Superior temporal gyrus (tissue), 1 donor: ENCODE measurements around the gene DOK7.

Experiments
- DNase-seq: peaks from one replicate; pipeline ENCODE4 v3.0.0-alpha.2; 2016; ENCODE audit errors: extremely low spot score

The DOK7 gene

GRCh38 chr4:3427706-3428446, 35.2 kb upstream of the DOK7 start:
- DNase-seq: no peak

GRCh38 chr4:3429651-3430050, 33.5 kb upstream of the DOK7 start:
- no peak for DNase-seq

- no peak for DNase-seq
Observed at GRCh38 chr4:3430524-3430923, 32.6 kb upstream of the DOK7 start.

GRCh38 chr4:3431446-3431993, 31.6 kb upstream of the DOK7 start:
- DNase-seq: no peak

GRCh38 chr4:3432381-3432790, 30.7 kb upstream of the DOK7 start:
- no peak for DNase-seq

GRCh38 chr4:3433138-3433869, 29.8 kb upstream of the DOK7 start:
- DNase-seq: no peak

- no peak for DNase-seq
Observed at GRCh38 chr4:3434881-3435685, 28.0 kb upstream of the DOK7 start.

GRCh38 chr4:3435686-3435956, 27.5 kb upstream of the DOK7 start:
- DNase-seq: no peak

- DNase-seq: no peak
Observed at GRCh38 chr4:3436048-3436797, 26.9 kb upstream of the DOK7 start.

GRCh38 chr4:3436798-3437581, 26.1 kb upstream of the DOK7 start:
- no peak for DNase-seq

- no peak for DNase-seq
Observed at GRCh38 chr4:3437582-3437936, 25.5 kb upstream of the DOK7 start.

- no peak for DNase-seq
Observed at GRCh38 chr4:3437998-3438846, 24.9 kb upstream of the DOK7 start.

- DNase-seq: no peak
Observed at GRCh38 chr4:3438847-3439180, 24.3 kb upstream of the DOK7 start.

- DNase-seq: no peak
Observed at GRCh38 chr4:3439391-3439790, 23.7 kb upstream of the DOK7 start.

GRCh38 chr4:3440011-3440410, 23.1 kb upstream of the DOK7 start:
- no peak for DNase-seq

- no peak for DNase-seq
Observed at GRCh38 chr4:3440979-3441500, 22.1 kb upstream of the DOK7 start.

GRCh38 chr4:3441501-3442459, 21.3 kb upstream of the DOK7 start, which contains the start of gene HGFAC:
Gene HGFAC, plus strand, starts transcription at chr4:3441968. Its CDS starts 34 bp downstream, at chr4:3442002.
- DNase-seq: no peak

GRCh38 chr4:3442460-3442958, 20.6 kb upstream of the DOK7 start:
- DNase-seq: no peak
